ENCODE results near the gene B4GALNT3. TPM values are rescaled to one million over a fixed set of nuclear protein-coding genes. Genes with fewer than 3 reads are reported as not detected.
A peak's percentile ranks its signal among the peaks of the same experiment; 100 is the strongest.
"Not testable (repeated sequence)": the region's sequence is repeated elsewhere in the genome, so short reads cannot be mapped to it uniquely, and the experiment has no call there.

Gene B4GALNT3
- total RNA-seq, 1 donor from 2014 or later = 49.6 TPM

- ATAC-seq = no peak
Measured at GRCh38 chr12:563787-564298, 104.1 kb downstream of the B4GALNT3 start.

GRCh38 chr12:565161-565560 is 105.4 kb downstream of the B4GALNT3 start:
- intact Hi-C loops (cut with micrococcal nuclease) = no loop called here
- no peak for DNase-seq

More at GRCh38 chr12:563787-564298, 104.1 kb downstream of the B4GALNT3 start:
- no peak for DNase-seq
- intact Hi-C loops (cut with micrococcal nuclease) = no loop called here

GRCh38 chr12:565589-566105 is 105.9 kb downstream of the B4GALNT3 start:
- intact Hi-C loops (cut with micrococcal nuclease) = no loop called here
- no peak for DNase-seq

More at GRCh38 chr12:565161-565560, 105.4 kb downstream of the B4GALNT3 start:
- no peak for ATAC-seq

GRCh38 chr12:568486-568885 is 108.7 kb downstream of the B4GALNT3 start:
- DNase-seq (no peak), ATAC-seq (no peak)
- intact Hi-C loops (cut with micrococcal nuclease) = no loop called here

More at GRCh38 chr12:565589-566105, 105.9 kb downstream of the B4GALNT3 start:
- ATAC-seq = no peak

GRCh38 chr12:569091-569676 is 109.4 kb downstream of the B4GALNT3 start:
- DNase-seq (no peak), ATAC-seq (no peak)
- intact Hi-C loops (cut with micrococcal nuclease) = no loop called here

GRCh38 chr12:569803-570434 is 110.2 kb downstream of the B4GALNT3 start:
- peak; percentile 96 for DNase-seq
- intact Hi-C loops (cut with micrococcal nuclease) = loop anchor here (5.0 kb wide), 1 partner anchor 242 kb away; no protein-coding TSS in a partner anchor
- ATAC-seq = peak; percentile 68

- ATAC-seq (peak; percentile 78), DNase-seq (peak; percentile 85)
- intact Hi-C loops (cut with micrococcal nuclease) = loop anchor here (5.0 kb wide), 1 partner anchor 242 kb away; no protein-coding TSS in a partner anchor
Measured at GRCh38 chr12:570435-570920, 110.7 kb downstream of the B4GALNT3 start.

- intact Hi-C loops (cut with micrococcal nuclease) = loop anchor here (5.0 kb wide), 1 partner anchor 241 kb away; no protein-coding TSS in a partner anchor
- DNase-seq = peak; percentile 80
Measured at GRCh38 chr12:570921-571794, 111.4 kb downstream of the B4GALNT3 start.

GRCh38 chr12:571795-572531 is 112.2 kb downstream of the B4GALNT3 start:
- ATAC-seq = peak; percentile 54
- peak; percentile 86 for DNase-seq
- intact Hi-C loops (cut with micrococcal nuclease) = loop anchor here (5.0 kb wide), 1 partner anchor 240 kb away; no protein-coding TSS in a partner anchor

More at GRCh38 chr12:570921-571794, 111.4 kb downstream of the B4GALNT3 start:
- peak; percentile 60 for ATAC-seq

- no peak for DNase-seq
- no peak for ATAC-seq
- intact Hi-C loops (cut with micrococcal nuclease) = loop anchor here (5.0 kb wide), 1 partner anchor 240 kb away; no protein-coding TSS in a partner anchor
Measured at GRCh38 chr12:572532-572899, 112.8 kb downstream of the B4GALNT3 start.

- ATAC-seq (no peak), DNase-seq (no peak)
- intact Hi-C loops (cut with micrococcal nuclease) = loop anchor here (5.0 kb wide), 1 partner anchor 239 kb away; no protein-coding TSS in a partner anchor
Measured at GRCh38 chr12:573232-573631, 113.5 kb downstream of the B4GALNT3 start.

- ATAC-seq (no peak), DNase-seq (no peak)
- intact Hi-C loops (cut with micrococcal nuclease) = loop anchor here (5.0 kb wide), 2 partner anchors 178 to 238 kb away; partner anchors contain the start of gene WNK1
Measured at GRCh38 chr12:574475-575128, 114.9 kb downstream of the B4GALNT3 start.

GRCh38 chr12:575129-575502 is 115.4 kb downstream of the B4GALNT3 start:
- intact Hi-C loops (cut with micrococcal nuclease) = loop anchor here (5.0 kb wide), 1 partner anchor 177 kb away; the partner anchor contains the start of gene WNK1

GRCh38 chr12:575948-576614 is 116.3 kb downstream of the B4GALNT3 start:
- ATAC-seq = peak; percentile 52
- peak; percentile 93 for DNase-seq
- intact Hi-C loops (cut with micrococcal nuclease) = loop anchor here (5.0 kb wide), 1 partner anchor 176 kb away; the partner anchor contains the start of gene WNK1

More at GRCh38 chr12:575129-575502, 115.4 kb downstream of the B4GALNT3 start:
- no peak for ATAC-seq
- DNase-seq = no peak

GRCh38 chr12:576615-577110 is 116.9 kb downstream of the B4GALNT3 start:
- intact Hi-C loops (cut with micrococcal nuclease) = loop anchor here (5.0 kb wide), 1 partner anchor 176 kb away; the partner anchor contains the start of gene WNK1
- ATAC-seq (no peak), DNase-seq (no peak)

- not testable (repeated sequence) for ATAC-seq
- intact Hi-C loops (cut with micrococcal nuclease) = loop anchor here (5.0 kb wide), 1 partner anchor 174 kb away; the partner anchor contains the start of gene WNK1
Measured at GRCh38 chr12:577994-578747, 118.4 kb downstream of the B4GALNT3 start.

More at GRCh38 chr12:577994-578747, 118.4 kb downstream of the B4GALNT3 start:
- not testable (repeated sequence) for DNase-seq

Data from left ventricle myocardium superior (tissue), 1 donor.